ENCODE measurements around the gene GASK1B.

Gene GASK1B

DNA sequence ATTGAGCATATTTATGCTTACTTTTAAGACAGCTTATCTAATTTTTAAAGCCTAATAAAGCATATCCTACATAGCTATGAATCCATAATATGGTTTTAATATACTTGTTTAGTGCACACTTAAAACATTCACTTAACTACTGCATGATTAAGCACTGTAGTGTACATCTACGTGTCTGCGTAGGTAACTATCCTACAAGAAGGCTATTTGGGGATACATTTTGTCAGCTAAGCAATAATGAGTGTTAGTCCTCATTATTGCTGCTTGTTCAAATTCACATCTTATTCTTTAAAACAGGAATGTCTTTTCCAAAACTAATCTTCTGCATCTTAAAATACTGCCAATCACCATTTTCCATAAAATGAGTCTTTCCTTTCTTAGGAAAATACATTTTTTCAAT is 38.6 kb downstream of the GASK1B start:
- no peaks in the 10 kb centered on the region for H3K27me3 ChIP-seq (ENCODE audit: insufficient read depth, low read length, poor library complexity, severe bottlenecking)
- H3K79me2 ChIP-seq (ENCODE audit: insufficient read depth, low read length) = no peaks in the 10 kb centered on the region
- H3K9me2 ChIP-seq (replicated peaks; ENCODE audit: low read depth, low read length) = no peaks in the 10 kb centered on the region
- H3K4me1 ChIP-seq (ENCODE audit: insufficient read depth, low read length, poor library complexity, severe bottlenecking) = no peaks in the 10 kb centered on the region
- no peaks in the 10 kb centered on the region for H3K36me3 ChIP-seq (ENCODE audit: insufficient read depth, low read length)
- H3K9ac ChIP-seq (ENCODE audit: low read depth, low read length, poor library complexity, severe bottlenecking) = no peak overlapping the region
- H3K4me2 ChIP-seq (ENCODE audit: low read depth, low read length, poor library complexity, severe bottlenecking) = no peak overlapping the region
- no peak for TF ChIP-seq EZH2phosphoT487 (IDR thresholded peaks at IDR 0.05; ENCODE audit: borderline replicate concordance)
- TF ChIP-seq, protein P1, sequence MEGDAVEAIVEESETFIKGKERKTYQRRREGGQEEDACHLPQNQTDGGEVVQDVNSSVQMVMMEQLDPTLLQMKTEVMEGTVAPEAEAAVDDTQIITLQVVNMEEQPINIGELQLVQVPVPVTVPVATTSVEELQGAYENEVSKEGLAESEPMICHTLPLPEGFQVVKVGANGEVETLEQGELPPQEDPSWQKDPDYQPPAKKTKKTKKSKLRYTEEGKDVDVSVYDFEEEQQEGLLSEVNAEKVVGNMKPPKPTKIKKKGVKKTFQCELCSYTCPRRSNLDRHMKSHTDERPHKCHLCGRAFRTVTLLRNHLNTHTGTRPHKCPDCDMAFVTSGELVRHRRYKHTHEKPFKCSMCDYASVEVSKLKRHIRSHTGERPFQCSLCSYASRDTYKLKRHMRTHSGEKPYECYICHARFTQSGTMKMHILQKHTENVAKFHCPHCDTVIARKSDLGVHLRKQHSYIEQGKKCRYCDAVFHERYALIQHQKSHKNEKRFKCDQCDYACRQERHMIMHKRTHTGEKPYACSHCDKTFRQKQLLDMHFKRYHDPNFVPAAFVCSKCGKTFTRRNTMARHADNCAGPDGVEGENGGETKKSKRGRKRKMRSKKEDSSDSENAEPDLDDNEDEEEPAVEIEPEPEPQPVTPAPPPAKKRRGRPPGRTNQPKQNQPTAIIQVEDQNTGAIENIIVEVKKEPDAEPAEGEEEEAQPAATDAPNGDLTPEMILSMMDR (conservative IDR thresholded peaks at IDR 0.05; ENCODE audit: low read length) = no peak
- H3F3A ChIP-seq (ENCODE audit: low read depth) = no peaks in the 10 kb centered on the region
- no peaks in the 10 kb centered on the region for H4K20me1 ChIP-seq (ENCODE audit: insufficient read depth, low read length, poor library complexity, severe bottlenecking)
- no peak overlapping the region for H3K4me3 ChIP-seq (ENCODE audit: low read length, poor library complexity, severe bottlenecking)
- no peak overlapping the region for H2AFZ ChIP-seq (ENCODE audit: low read length)
- no peaks in the 10 kb centered on the region for H3K9me3 ChIP-seq (ENCODE audit: insufficient read depth, low read depth, low read length)

GRCh38 chr4:158133551-158133950 is 39.3 kb downstream of the GASK1B start:
- Histone ChIP-seq H3K36me3 (ENCODE audit: insufficient read depth, low read length) (no peaks in the 10 kb centered on the region), H3K9me2 (replicated peaks; ENCODE audit: low read depth, low read length) (no peaks in the 10 kb centered on the region), H3K79me2 (ENCODE audit: insufficient read depth, low read length) (no peaks in the 10 kb centered on the region), H3K9ac (ENCODE audit: low read depth, low read length, poor library complexity, severe bottlenecking) (no peak overlapping the region), H3K4me2 (ENCODE audit: low read depth, low read length, poor library complexity, severe bottlenecking) (no peak overlapping the region), H3K27me3 (ENCODE audit: insufficient read depth, low read length, poor library complexity, severe bottlenecking) (no peaks in the 10 kb centered on the region), H3K4me3 (ENCODE audit: low read length, poor library complexity, severe bottlenecking) (no peak overlapping the region), H3F3A (ENCODE audit: low read depth) (no peaks in the 10 kb centered on the region), H4K20me1 (ENCODE audit: insufficient read depth, low read length, poor library complexity, severe bottlenecking) (no peaks in the 10 kb centered on the region), H2AFZ (ENCODE audit: low read length) (no peak overlapping the region), H3K4me1 (ENCODE audit: insufficient read depth, low read length, poor library complexity, severe bottlenecking) (no peaks in the 10 kb centered on the region), H3K9me3 (ENCODE audit: insufficient read depth, low read depth, low read length) (no peaks in the 10 kb centered on the region)
- TF ChIP-seq, protein P1 (conservative IDR thresholded peaks at IDR 0.05; ENCODE audit: low read length) = no peak
- TF ChIP-seq EZH2phosphoT487 (IDR thresholded peaks at IDR 0.05; ENCODE audit: borderline replicate concordance) = no peak

DNA sequence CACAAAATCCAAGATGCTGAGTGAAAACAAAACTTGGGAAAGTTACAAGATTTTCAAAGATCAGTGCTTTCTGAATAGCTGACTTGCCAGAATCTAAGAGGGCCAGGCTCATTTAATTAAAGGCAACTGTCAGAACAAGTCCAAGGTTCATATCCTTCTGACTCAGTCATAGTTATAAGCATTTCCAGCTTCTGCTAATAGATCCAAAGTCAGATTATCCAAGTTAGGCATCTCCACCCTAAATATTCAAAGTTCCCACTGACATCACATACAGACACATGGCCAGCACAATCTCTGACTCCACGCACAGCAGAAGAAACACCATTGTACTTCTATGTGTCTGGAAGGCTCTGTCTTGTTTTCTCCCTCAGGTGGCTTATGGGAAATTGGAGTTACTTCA is 41.8 kb downstream of the GASK1B start:
- no peak overlapping the region for H3K4me3 ChIP-seq (ENCODE audit: low read length, poor library complexity, severe bottlenecking)
- H3K4me1 ChIP-seq (ENCODE audit: insufficient read depth, low read length, poor library complexity, severe bottlenecking) = no peaks in the 10 kb centered on the region
- TF ChIP-seq, protein P1 (conservative IDR thresholded peaks at IDR 0.05; ENCODE audit: low read length) = no peak
- no peak for TF ChIP-seq EZH2phosphoT487 (IDR thresholded peaks at IDR 0.05; ENCODE audit: borderline replicate concordance)
- H3K9ac ChIP-seq (ENCODE audit: low read depth, low read length, poor library complexity, severe bottlenecking) = no peak overlapping the region
- no peaks in the 10 kb centered on the region for H3F3A ChIP-seq (ENCODE audit: low read depth)
- H3K36me3 ChIP-seq (ENCODE audit: insufficient read depth, low read length) = no peaks in the 10 kb centered on the region
- H3K9me2 ChIP-seq (replicated peaks; ENCODE audit: low read depth, low read length) = no peaks in the 10 kb centered on the region
- no peaks in the 10 kb centered on the region for H3K79me2 ChIP-seq (ENCODE audit: insufficient read depth, low read length)
- H4K20me1 ChIP-seq (ENCODE audit: insufficient read depth, low read length, poor library complexity, severe bottlenecking) = no peaks in the 10 kb centered on the region
- no peak overlapping the region for H2AFZ ChIP-seq (ENCODE audit: low read length)
- H3K27me3 ChIP-seq (ENCODE audit: insufficient read depth, low read length, poor library complexity, severe bottlenecking) = no peaks in the 10 kb centered on the region
- H3K4me2 ChIP-seq (ENCODE audit: low read depth, low read length, poor library complexity, severe bottlenecking) = no peak overlapping the region
- no peaks in the 10 kb centered on the region for H3K9me3 ChIP-seq (ENCODE audit: insufficient read depth, low read depth, low read length)

All from Loucy (cell line).